ENCODE results near the gene SPDYE1.
A peak's percentile ranks its signal among the peaks of the same experiment; 100 is the strongest.
"Not testable (repeated sequence)": the region's sequence is repeated elsewhere in the genome, so short reads cannot be mapped to it uniquely, and the experiment has no call there.

The SPDYE1 gene, protein sequence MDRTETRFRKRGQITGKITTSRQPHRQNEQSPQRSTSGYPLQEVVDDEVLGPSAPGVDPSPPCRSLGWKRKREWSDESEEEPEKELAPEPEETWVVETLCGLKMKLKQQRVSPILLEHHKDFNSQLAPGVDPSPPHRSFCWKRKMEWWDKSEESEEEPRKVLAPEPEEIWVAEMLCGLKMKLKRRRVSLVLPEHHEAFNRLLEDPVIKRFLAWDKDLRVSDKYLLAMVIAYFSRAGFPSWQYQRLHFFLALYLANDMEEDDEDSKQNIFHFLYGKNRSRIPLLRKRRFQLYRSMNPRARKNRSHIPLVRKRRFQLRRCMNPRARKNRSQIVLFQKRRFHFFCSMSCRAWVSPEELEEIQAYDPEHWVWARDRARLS

DNA sequence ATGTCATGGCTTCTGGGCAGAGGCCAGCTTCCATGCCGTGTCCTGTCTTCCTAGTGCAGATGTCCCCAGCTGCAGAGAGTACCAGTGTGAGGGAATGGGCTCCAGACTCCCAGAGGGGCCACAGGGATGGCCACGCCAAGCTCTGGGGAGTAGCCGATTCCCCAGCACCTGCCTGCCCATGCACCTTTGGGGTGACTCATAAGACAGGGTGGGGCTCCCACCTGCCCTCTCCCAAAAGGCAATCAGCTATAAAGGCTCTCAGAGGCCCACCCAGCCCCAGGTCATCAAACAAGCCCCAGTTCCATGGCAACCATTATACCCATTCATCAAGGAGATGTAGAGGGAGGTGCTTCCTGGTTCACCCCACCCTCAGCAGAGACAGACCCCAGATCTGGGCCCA lies at the start of gene SPDYE1:
Gene SPDYE1 (plus strand): TSS at position 366 of the 400 bp plus-strand sequence. CDS start 2,053 bp downstream, outside the sequence.
- DNase-seq = not testable (repeated sequence)

DNA sequence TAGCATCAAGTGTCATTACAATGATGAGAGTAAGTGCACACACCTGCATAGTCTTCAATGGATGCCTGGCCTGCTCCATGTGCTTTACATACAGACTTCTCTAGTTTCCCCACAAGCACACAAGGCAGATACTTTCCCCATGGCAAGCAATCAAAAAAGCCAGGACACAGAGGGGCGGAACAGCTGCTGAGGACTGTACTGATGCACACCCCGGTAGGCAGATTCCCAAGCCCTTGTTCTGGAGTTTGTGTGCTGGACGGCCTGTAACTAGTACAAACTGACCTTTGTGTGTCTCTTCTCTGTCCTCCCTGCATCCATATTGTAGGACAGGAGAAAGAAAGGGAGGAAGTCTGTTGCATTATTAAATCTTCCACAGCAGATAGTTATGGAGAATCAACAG lies 45.7 kb upstream of the SPDYE1 start:
- DNase-seq = no peak

GRCh38 chr7:43953071-43953470 lies 44.6 kb upstream of the SPDYE1 start:
- no peak for DNase-seq

- DNase-seq = peak; percentile 41
Measured at GRCh38 chr7:43954524-43955228, 43.0 kb upstream of the SPDYE1 start.

DNA sequence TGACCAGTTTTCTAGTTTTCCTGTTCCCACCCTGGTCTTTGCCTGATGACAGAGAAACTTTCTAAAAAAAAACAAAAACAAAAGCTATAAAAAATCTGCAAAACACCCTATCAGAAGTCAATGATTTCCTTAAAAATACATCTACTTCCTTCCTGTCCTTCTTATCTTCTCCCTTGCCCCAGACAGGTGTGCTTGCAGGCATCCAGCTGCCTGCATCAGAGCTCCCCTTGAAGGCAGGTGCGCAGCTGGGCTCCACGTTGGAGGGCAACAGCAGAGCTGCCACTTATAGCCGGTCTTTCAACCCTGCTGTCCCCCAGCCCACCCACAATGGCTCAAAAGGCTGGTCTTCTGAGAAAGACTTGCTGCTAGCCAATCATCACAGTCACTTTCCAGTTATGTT lies 41.7 kb upstream of the SPDYE1 start:
- DNase-seq = no peak

GRCh38 chr7:43960933-43961332 lies 36.8 kb upstream of the SPDYE1 start:
- DNase-seq = no peak

GRCh38 chr7:43966392-43966791 lies 31.3 kb upstream of the SPDYE1 start:
- DNase-seq = not testable (repeated sequence)

- not testable (repeated sequence) for DNase-seq
Measured at GRCh38 chr7:43968172-43969040, 29.3 kb upstream of the SPDYE1 start.

DNA sequence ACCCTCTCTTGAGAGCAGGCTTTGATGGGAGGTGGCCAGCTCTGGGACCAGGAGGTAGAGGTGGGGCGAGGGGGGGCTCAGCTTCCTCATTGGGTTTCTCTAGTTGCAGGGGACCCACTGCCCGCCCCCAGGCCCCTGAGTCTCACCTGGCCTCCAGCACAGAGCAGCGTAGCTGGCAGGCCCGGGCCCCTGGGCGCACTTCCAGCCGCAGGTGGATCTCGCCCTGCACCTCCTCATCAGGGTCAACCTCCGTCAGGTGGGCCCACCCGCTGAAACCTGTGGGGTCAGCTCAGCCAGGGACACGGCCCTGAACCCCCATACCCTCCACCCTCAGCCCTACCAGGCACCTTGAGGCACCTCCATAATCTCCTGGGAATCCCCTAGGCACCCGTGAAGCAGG lies 28.1 kb upstream of the SPDYE1 start:
- not testable (repeated sequence) for DNase-seq

GRCh38 chr7:43970698-43971097 lies 27.0 kb upstream of the SPDYE1 start:
- not testable (repeated sequence) for DNase-seq

GRCh38 chr7:43974033-43974573 lies 23.6 kb upstream of the SPDYE1 start:
- not testable (repeated sequence) for DNase-seq

DNA sequence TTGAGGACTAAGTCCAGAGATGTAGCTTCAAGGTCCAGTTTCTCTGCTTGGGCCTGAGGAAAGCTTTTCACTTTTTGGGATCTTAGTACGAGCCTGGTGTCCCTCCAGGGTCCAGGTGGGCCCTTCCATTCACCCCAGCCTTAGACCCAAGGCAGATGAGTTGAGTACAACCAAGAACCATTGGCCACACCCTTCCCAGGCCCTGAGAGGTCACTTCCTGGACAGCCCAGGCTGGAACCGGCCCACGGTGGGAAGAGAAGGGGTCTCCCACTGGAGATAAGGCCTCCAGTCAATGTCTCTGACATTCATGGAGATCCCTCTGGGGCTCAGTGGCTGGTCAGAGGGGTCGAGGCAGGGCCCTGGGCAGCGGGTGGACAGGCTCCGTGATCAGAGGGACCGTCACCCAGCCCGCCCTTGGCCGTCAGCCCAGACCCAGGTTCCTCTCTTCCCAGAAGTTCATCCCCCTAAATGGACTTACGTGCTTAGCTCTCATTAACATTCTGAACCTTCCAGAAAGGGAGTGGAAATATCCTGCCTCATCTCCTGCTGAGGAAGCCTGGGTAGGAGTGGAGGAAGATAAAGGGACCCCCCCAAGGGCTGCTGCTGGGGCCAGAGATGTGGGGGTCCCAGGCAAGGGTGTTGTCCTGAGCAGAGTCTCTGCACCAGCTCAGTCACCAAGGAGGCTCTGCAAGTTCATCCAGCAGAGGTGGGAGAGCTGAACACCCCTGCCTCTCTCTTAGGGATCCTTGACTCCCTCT lies 22.8 kb upstream of the SPDYE1 start:
- not testable (repeated sequence) for DNase-seq

GRCh38 chr7:43977525-43977924 lies 20.2 kb upstream of the SPDYE1 start:
- no peak for DNase-seq

DNA sequence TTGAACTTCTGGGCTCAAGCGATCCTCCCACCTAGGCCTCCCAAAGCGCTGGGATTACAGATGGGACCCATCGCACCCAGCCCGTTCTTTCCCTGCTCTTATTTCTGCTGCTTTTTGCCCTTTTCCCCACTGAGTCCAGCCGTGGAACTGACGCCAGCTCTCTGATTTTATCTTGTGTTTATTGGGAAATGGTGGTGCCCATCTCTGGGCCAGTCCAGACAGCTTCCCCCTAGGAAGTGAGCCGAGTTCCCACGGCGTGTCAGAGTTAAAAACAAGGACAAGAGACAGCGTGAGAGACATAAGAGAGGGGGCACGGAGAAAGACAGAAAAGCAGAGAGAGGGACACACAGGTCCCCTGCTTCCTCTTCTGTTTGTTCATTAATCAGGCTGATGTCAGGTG lies 19.6 kb upstream of the SPDYE1 start:
- not testable (repeated sequence) for DNase-seq

DNA sequence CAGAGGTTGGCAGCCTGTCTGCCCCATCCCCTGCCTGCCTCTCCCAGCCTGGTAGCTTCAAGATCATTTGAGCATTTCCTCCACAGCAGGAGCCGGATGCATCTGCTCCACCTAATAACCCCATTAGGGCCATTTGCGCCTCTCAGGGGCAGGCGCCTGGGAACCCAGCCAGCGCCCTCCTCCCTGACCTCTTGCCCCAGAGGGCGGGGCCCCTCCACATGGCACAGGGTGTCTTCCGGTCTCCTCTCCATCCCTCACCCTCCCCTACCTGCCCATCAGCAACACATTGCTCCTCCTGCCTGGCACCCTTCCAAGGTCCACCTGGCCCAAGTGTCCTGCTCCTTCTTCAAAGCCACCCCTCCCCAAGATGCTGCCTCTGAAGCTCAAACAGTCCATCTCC lies 14.8 kb upstream of the SPDYE1 start:
- DNase-seq = not testable (repeated sequence)

DNA sequence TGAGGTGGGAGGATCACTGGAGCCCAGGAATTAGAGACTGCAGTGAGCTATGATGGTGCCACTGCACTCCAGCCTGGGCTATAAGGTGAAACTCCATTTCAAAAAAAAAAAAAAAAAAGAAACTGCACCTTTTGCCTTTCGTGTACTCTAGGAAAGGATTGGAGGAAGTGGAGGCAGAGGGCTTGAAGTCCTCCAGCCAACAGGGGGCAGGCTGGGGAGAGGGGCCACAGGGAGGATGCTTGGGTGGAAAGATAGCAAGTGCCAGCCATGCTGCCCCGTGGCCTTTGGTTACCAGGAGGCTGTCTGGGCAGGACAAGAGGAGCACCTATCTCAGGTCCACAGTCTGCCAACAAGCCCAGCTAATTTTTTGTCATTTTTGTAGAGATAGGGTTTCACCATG lies 14.0 kb upstream of the SPDYE1 start:
- DNase-seq = not testable (repeated sequence)

DNA sequence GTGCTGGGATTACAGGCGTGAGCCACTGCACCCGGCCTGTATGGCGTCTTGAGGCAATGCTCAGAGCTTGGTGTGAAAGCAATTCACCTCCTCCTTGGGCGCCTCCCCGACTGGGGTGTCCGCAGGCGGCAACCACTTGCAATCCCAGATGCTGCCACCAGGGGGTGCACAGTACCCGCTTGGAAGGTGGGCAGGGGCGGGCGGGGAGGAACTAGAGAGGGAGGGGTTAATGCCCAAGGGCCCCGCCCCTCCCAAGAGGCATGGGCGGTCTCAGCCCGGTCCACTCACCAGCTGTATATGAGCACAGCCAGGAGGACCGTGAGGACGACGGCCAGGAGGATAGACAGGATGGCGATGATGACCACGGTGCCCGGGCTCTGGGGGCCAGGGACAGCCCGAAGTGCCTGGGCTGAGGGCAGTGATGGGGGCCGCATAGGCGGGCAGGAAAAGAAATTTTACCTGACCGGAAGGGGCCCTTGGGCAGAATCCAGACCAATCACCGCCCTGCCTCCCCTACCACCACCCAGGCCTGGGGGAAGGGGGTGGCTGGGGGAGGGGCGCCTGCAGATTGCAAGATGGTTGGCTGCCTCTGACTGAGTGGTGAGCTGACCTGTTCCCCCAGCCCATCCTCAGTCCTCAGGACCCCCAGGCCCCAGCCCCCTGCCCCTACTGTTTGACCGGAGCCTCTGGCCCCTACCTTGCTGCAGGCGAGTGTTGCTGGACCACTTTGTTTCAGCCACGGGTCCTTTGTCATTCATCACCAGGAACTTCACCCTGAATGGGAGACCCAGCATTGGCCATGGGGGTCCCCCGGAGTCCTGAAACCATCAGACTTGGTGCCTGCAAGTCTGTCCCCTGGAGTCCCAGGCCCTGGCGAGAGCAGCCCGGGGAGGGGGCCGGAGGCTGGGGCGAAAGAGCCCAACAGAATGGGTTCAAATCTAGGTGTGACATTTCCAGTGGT lies 11.5 kb upstream of the SPDYE1 start:
- DNase-seq = peak; percentile 44

GRCh38 chr7:43987476-43987875 lies 10.2 kb upstream of the SPDYE1 start:
- not testable (repeated sequence) for DNase-seq

DNA sequence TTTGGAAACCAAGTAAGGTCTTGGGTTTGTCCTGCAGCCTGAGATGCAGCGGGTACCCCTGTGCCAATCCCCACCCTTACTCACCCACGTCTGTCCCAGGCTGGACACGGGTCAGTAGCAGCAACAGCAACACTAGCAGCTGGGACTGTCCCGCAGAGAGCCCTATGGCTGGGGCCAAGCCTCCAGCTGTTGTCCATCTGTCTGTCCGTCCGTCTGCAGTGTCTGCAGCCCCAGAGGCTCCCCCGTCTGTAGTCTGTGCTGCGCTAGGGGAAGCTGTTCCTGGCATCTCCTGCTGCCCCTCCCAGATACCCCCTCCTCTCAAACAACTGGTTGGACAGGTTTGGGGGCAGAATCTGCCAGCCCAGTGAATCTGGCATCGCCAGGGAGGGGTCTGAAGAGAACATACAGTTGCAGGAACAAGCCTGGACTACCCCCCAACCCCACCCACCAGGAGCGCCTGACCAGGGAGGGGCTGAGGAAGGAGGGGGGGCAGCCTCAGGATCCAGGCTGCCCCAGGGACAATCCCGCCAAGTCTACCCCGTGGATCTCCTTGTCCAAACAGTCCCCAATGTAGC lies 7.6 kb upstream of the SPDYE1 start:
- not testable (repeated sequence) for DNase-seq

GRCh38 chr7:43990829-43991228 lies 6.9 kb upstream of the SPDYE1 start:
- DNase-seq = not testable (repeated sequence)
